Progenitor cell of endocrine pancreas (in vitro differentiated cells): Measurements from ENCODE around the gene ZIC4. TPM values are rescaled to one million over a fixed set of nuclear protein-coding genes. Genes with fewer than 3 reads are reported as not detected.
A peak's percentile ranks its signal among the peaks of the same experiment; 100 is the strongest.

Experiments used
- DNase-seq: peaks from one replicate; pipeline ENCODE4 v3.0.0; 2021; ENCODE audit warnings: low spot score; ENCODE audit not compliant: unreplicated experiment
- H3K27ac Mint-ChIP-seq: 2 replicates; pipeline ENCODE4 v1.8.0; 2021; ENCODE audit warnings: mild to moderate bottlenecking, moderate library complexity, mixed read lengths
- H3K27me3 Mint-ChIP-seq: 2 replicates; pipeline ENCODE4 v1.8.0; 2021; ENCODE audit warnings: mixed read lengths
- H3K36me3 Mint-ChIP-seq: 2 replicates; pipeline ENCODE4 v1.8.0; 2022; ENCODE audit warnings: mixed read lengths; ENCODE audit not compliant: insufficient read depth
- H3K4me1 Mint-ChIP-seq: 2 replicates; pipeline ENCODE4 v1.8.0; 2021; ENCODE audit warnings: low read depth, mixed read lengths
- H3K4me3 Mint-ChIP-seq: 2 replicates; pipeline ENCODE4 v1.8.0; 2021; ENCODE audit warnings: low read depth, mild to moderate bottlenecking, moderate library complexity, mixed read lengths
- H3K9me3 Mint-ChIP-seq: 2 replicates; pipeline ENCODE4 v1.8.0; 2021; ENCODE audit warnings: low read depth, mixed read lengths
- CTCF ChIP-seq: fragments of 200-600 bp; sonication (generic); IDR thresholded peaks from one replicate; pipeline ENCODE4 v1.5.0; 2021; ENCODE audit warnings: antibody characterized with exemption, mild to moderate bottlenecking; ENCODE audit not compliant: unreplicated experiment
- total RNA-seq: library from RNA; stranded (reverse); gene quantifications from 2 replicates; pipeline ENCODE4 v1.2.1, GENCODE V29; 2021

Gene ZIC4
- total RNA-seq, 1 donor from 2014 or later, result not detected

DNA sequence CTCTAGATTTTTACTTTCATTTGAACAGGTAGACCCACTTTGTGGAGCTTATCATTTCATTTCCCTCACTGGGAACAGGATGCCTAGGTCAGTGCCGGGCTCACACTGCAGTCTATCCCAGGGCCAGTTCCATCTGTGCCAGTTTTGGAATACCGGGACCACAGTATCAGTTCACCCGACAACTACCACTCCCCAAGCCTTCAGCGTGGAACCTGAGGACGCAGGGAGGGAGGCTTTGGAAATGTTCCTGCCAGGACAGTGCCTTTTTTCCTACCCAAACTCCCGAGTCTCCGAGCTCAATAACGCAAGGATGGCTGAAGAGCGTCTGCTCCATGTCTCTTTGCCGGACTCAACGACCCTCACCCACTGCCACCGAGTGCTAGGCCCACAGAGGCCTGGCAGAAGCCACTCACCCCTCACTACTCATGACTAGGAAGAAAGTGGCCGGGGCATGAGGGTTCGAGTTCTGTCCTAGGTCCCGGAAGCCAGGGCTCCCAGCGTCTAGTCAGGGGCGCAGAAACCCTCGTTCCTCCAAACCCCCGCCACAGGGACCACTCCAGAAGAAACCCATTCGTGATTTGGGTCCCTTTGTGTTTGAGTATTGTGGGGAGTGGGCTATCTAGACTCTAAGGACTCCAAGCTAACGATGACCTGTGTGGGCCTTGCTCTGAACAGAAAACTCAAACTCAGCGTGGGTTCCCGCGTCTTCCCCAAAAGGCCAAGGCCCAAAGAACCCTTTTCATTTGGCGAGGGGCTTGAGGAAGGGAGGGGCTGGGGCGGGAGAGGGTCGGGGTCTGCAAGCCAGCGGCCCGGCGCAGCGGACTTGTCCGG, 14.2 kb upstream of the ZIC4 start:
- TF ChIP-seq CTCF, result no peak
- peaks cover 97% of the 10 kb centered on the region for H3K27me3 Mint-ChIP-seq
- no peaks in the 10 kb centered on the region for H3K36me3 Mint-ChIP-seq
- no peak overlapping the region for H3K27ac Mint-ChIP-seq
- no peak for DNase-seq
- no peak overlapping the region for H3K4me3 Mint-ChIP-seq
- H3K9me3 Mint-ChIP-seq, result no peaks in the 10 kb centered on the region
- peaks cover 8% of the 10 kb centered on the region for H3K4me1 Mint-ChIP-seq

DNA sequence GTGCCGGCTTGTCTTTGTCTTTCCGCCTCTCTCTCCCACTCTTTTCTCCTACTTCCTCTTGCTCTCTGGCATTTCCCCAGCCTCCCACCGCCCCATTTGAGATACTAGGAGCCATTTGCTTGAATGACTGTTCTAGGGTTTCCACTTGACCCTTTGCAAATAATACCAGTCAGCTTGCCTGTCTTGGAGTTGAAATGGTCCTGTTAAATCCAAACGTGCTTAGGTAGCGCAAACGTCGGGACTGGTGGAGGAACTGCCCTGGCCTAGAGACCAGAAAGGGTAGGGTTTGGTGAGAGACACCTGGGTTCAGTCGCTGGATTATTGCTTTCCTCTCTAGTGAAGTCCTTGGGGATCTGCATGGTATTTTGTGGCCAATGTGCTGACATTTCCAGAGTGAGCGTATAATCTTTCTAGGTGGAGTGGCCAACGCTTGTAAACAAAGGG, 13.5 kb upstream of the ZIC4 start:
- TF ChIP-seq CTCF, result no peak
- Mint-ChIP-seq H3K27me3 (peaks cover 97% of the 10 kb centered on the region), H3K4me3 (peak overlapping the region; percentile 61), H3K9me3 (no peaks in the 10 kb centered on the region), H3K36me3 (no peaks in the 10 kb centered on the region), H3K27ac (no peak overlapping the region), H3K4me1 (peaks cover 8% of the 10 kb centered on the region)
- no peak for DNase-seq

GRCh38 chr3:147418808-147419701, 12.7 kb upstream of the ZIC4 start:
- H3K36me3 Mint-ChIP-seq, result no peaks in the 10 kb centered on the region
- peaks cover 99% of the 10 kb centered on the region for H3K27me3 Mint-ChIP-seq
- no peak for DNase-seq
- no peak for TF ChIP-seq CTCF
- no peaks in the 10 kb centered on the region for H3K9me3 Mint-ChIP-seq
- H3K4me3 Mint-ChIP-seq, result peak overlapping the region; percentile 61
- peak overlapping the region; percentile 16 for H3K27ac Mint-ChIP-seq
- H3K4me1 Mint-ChIP-seq, result peaks cover 8% of the 10 kb centered on the region

GRCh38 chr3:147418371-147418781, 12.0 kb upstream of the ZIC4 start:
- peaks cover 98% of the 10 kb centered on the region for H3K27me3 Mint-ChIP-seq
- peak overlapping the region; percentile 58 for H3K4me3 Mint-ChIP-seq
- no peak overlapping the region for H3K27ac Mint-ChIP-seq

More at GRCh38 chr3:147418371-147418781, 12.0 kb upstream of the ZIC4 start:
- no peak for TF ChIP-seq CTCF
- Mint-ChIP-seq H3K9me3 (no peaks in the 10 kb centered on the region), H3K36me3 (no peaks in the 10 kb centered on the region), H3K4me1 (peaks cover 8% of the 10 kb centered on the region)
- DNase-seq, result no peak
